Transverse colon (tissue), 4 donors: ENCODE results near the gene PEX10. TPM values are rescaled to one million over a fixed set of nuclear protein-coding genes. Genes with fewer than 3 reads are reported as not detected.

ENCODE experiments used
- DNase-seq: peaks from one replicate; pipeline ENCODE4 v3.0.0-alpha.2; 2019
- H3K27ac ChIP-seq, 4 donors: fragments of 200-600 bp; sonication (generic); 2 replicates each; pipeline ENCODE4 v1.5.1; 2016 to 2018; ENCODE audit warnings: inconsistent platforms in 4 of 4
- H3K27me3 ChIP-seq: fragments of 200-600 bp; sonication (generic); 2 replicates; pipeline ENCODE4 v1.5.1; 2017; ENCODE audit warnings: inconsistent platforms
- H3K36me3 ChIP-seq, 4 donors: fragments of 200-600 bp; sonication (generic); 2 replicates each; pipeline ENCODE4 v1.5.1; 2017 to 2019; ENCODE audit warnings: inconsistent platforms in 4 of 4
- H3K4me1 ChIP-seq, 4 donors: fragments of 200-600 bp; sonication (generic); 2 replicates each; pipeline ENCODE4 v1.5.1; 2017 to 2020; ENCODE audit warnings: inconsistent platforms in 4 of 4
- H3K4me3 ChIP-seq, 4 donors: fragments of 200-600 bp; sonication (generic); 1 replicate in 1 of 4; 2 replicates in 3 of 4; pipeline versions ENCODE4 v1.5.1 to v1.6.1; 2017 to 2019; ENCODE audit warnings: inconsistent platforms in 4 of 4
- H3K9me3 ChIP-seq, 2 donors: fragments of 200-600 bp; sonication (generic); 2 replicates each; pipeline ENCODE4 v1.5.1; 2017 to 2019; ENCODE audit warnings: inconsistent platforms in 2 of 2
- EP300 ChIP-seq: sonication (generic); formaldehyde crosslinking; IDR thresholded peaks from one replicate; pipeline ENCODE4 v1.6.1; 2017; ENCODE audit warnings: antibody characterized with exemption, low read depth
- POLR2A ChIP-seq: fragments of 450-650 bp; IDR thresholded peaks from one replicate; pipeline ENCODE4 v1.6.1; 2016; ENCODE audit warnings: antibody characterized with exemption, mild to moderate bottlenecking, moderate library complexity
- POLR2AphosphoS5 ChIP-seq, 3 donors: sonication (generic); formaldehyde crosslinking; IDR thresholded peaks; one replicate each; pipeline ENCODE4 v1.6.1; 2016; ENCODE audit warnings: antibody characterized with exemption in 3 of 3
- WGBS, 2 donors: methylation state at CpG; one replicate each; pipeline ENCODE4 v1.1.5; 2018; ENCODE audit warnings: low coverage in 1 of 2; 5-methylcytosine and 5-hydroxymethylcytosine counted together
- in situ Hi-C, 4 donors: fragments of 200-750 bp; cut with MboI; loops; one replicate each; pipeline versions ENCODE4 v1.15.0 to v1.15.1; 2017; ENCODE audit warnings: low sequenced_read_pairs in 3 of 4, low pct_ligation_motif_present in 1 of 4, low pct_unique_long_range_greater_than_20kb in 1 of 4
- intact Hi-C: fragments of 100-400 bp; cut with DNase I; formaldehyde crosslinking; loops from one replicate; pipeline ENCODE4 v1.15.1; 2023; ENCODE audit warnings: low total_unique reads
- total RNA-seq, 4 donors: library from RNA; depleted of rRNA; stranded (reverse); fragments of >200 nt; gene quantifications; one replicate each; pipeline ENCODE4 v1.1.0, GENCODE V29; 2016
- TF ChIP-seq, protein P1 (sequence below), 5 experiments: fragments of 200-600 bp in 3 of 5; fragments of 450-650 bp in 2 of 5; sonication (generic) in 3 of 5; IDR thresholded peaks; 1 replicate in 2 of 5; 2 replicates in 3 of 5; pipeline ENCODE4 v1.5.1; 2016 to 2017; ENCODE audit warnings: antibody characterized with exemption in 5 of 5, inconsistent platforms in 3 of 5, mild to moderate bottlenecking in 2 of 5, moderate library complexity in 1 of 5

PEX10 gene
- total RNA-seq, 4 donors from 2014 or later = 16.9 to 28.8 (median 21.3) TPM

DNA sequence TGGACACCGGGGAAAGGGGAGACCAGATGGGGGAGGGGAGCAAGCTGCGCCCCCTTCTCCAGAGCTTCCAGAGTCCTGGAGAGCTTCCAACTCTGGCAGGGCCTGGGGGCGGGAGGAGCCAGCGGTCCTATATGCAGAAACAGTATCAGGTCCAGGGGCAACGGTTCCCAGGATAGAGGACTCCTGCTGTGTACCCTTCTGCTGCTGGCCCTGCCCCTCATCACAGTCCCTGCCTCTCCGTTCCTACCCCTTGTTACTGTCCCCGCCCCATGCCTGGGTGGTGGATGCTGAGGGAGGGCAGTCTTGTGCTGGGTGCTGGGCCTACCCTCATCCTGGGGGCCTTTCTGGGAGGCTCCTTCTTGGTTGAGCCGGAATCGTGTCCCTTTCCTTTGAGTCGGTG is 19.2 kb upstream of the PEX10 start:
- DNase-seq = no peak

DNA sequence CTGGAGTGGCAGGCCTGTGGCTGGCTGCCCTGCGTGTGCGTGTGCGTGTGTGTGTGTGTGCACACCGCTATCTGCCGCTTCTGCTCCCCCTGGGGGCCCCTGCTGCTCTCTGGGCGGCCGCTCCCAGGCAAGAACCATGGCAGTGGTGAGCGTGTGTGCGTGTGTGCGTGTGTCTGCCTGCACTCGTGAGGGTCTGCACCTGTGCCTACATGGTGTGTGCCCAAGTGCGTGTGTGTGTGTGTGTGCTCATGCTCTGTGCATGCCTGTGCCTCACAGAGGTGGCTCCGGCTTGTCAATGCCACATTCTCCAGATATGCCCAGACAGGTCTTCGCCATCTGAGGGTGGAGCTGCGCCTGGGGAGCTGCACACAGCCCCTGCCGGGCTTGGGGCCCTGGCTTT is 18.7 kb upstream of the PEX10 start:
- Histone ChIP-seq H3K36me3 (no peaks in the 10 kb centered on the region), H3K4me1 (no peaks in the 10 kb centered on the region), H3K4me3 (no peak overlapping the region), H3K9me3 (peaks cover 0 to 7% of the 10 kb centered on the region in 2 donors), H3K27me3 (peaks cover 36% of the 10 kb centered on the region), H3K27ac (no peak overlapping the region)
- WGBS, 2 donors = 56% methylated on average over 13 of the region's 16 CpGs; no CpG with 5 or more reads in 1 of the 2 donors
- in situ Hi-C loops = no loop called here
- DNase-seq = no peak
- intact Hi-C loops = loop anchor here (10.0 kb wide), 1 partner anchor 364 kb away; no protein-coding TSS in a partner anchor
- TF ChIP-seq EP300 (no peak), POLR2A (no peak), POLR2AphosphoS5 (IDR thresholded peaks at IDR 0.05) (no peak)
- TF ChIP-seq, protein P1, sequence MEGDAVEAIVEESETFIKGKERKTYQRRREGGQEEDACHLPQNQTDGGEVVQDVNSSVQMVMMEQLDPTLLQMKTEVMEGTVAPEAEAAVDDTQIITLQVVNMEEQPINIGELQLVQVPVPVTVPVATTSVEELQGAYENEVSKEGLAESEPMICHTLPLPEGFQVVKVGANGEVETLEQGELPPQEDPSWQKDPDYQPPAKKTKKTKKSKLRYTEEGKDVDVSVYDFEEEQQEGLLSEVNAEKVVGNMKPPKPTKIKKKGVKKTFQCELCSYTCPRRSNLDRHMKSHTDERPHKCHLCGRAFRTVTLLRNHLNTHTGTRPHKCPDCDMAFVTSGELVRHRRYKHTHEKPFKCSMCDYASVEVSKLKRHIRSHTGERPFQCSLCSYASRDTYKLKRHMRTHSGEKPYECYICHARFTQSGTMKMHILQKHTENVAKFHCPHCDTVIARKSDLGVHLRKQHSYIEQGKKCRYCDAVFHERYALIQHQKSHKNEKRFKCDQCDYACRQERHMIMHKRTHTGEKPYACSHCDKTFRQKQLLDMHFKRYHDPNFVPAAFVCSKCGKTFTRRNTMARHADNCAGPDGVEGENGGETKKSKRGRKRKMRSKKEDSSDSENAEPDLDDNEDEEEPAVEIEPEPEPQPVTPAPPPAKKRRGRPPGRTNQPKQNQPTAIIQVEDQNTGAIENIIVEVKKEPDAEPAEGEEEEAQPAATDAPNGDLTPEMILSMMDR (IDR thresholded peaks at IDR 0.05) = no peak

More for the DNA sequence above, 19.2 kb upstream of the PEX10 start:
- Histone ChIP-seq H3K27ac (no peak overlapping the region), H3K4me1 (no peaks in the 10 kb centered on the region), H3K9me3 (peaks cover 0 to 7% of the 10 kb centered on the region in 2 donors), H3K36me3 (no peaks in the 10 kb centered on the region), H3K27me3 (peaks cover 32% of the 10 kb centered on the region), H3K4me3 (no peak overlapping the region)
- 63 to 100% methylated on average over 1 to 8 of the region's 10 CpGs for WGBS, 2 donors
- in situ Hi-C loops (no loop called here), intact Hi-C loops (loop anchor here (10.0 kb wide), 1 partner anchor 363 kb away; no protein-coding TSS in a partner anchor)
- no peak for TF ChIP-seq EP300
- TF ChIP-seq POLR2A = no peak
- TF ChIP-seq, protein P1 (IDR thresholded peaks at IDR 0.05) = no peak
- TF ChIP-seq POLR2AphosphoS5 (IDR thresholded peaks at IDR 0.05) = no peak

DNA sequence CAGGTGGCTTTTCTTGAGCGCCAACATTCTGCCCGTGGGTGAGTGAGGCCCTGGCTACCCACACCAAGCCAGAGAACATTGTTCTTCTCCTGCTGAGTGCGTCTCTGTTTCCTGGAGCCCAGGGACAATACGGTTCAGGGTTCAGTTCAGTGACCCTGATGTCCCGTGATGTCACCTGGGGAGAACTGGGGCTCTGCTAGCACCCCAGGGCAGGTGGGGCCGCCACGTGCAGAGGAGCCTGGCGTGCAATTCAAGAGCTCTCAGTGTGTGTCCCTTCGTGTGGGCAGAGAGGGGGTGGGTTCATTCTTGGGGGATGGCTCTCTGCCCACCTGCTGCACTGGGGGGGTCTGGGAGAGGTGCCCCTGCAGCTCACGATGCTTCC is 18.2 kb upstream of the PEX10 start:
- Histone ChIP-seq H3K27ac (no peak overlapping the region), H3K4me1 (no peaks in the 10 kb centered on the region), H3K9me3 (peaks cover 0 to 7% of the 10 kb centered on the region in 2 donors), H3K4me3 (no peak overlapping the region), H3K36me3 (no peaks in the 10 kb centered on the region), H3K27me3 (peaks cover 38% of the 10 kb centered on the region)
- no peak for DNase-seq
- in situ Hi-C loops = no loop called here
- TF ChIP-seq POLR2A = no peak
- TF ChIP-seq, protein P1 (IDR thresholded peaks at IDR 0.05) = no peak
- 91% methylated on average over 10 of the region's 10 CpGs; no CpG with 5 or more reads in 1 of the 2 donors for WGBS, 2 donors
- intact Hi-C loops = loop anchor here (10.0 kb wide), 1 partner anchor 364 kb away; no protein-coding TSS in a partner anchor

DNA sequence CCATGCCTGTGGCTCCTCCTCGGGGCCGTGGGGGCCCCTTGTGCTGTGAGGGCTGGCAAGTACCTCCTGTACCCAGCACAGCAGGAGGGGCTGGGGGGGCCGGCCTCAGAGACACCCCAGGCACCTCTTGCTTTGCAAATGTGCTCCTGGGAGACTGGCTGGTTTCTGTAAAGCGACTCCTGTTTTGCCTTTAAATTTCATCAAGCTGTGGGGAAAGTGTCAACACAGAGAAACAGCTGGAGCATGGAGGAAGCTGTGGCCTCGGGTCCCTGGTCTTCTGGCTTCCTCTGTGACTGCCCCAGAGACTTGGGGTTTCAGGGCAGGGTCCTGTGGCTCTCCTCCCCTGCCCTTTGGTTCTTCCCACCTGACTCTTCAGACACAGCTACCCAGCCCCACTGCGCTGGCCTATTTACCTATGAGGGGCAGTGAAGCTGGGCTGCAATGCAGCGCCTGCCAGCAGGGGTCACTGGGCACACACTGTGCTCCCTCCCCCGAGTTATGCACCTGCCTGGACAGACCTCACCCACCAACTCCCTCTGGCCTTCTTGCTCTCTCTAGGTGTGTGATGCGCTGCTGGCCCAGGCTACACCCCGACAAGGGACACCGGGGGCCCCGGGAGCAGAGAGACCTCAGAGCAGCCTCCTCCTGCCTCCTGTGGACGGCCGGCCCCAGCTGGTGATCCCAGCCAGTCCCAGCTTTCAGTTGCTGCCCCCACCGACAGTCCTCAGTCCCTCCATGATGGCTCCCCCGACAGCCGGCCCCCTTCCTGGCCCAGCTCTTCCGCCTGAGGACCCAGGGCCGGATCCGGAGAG is 17.6 kb upstream of the PEX10 start:
- Histone ChIP-seq H3K9me3 (peaks cover 0 to 7% of the 10 kb centered on the region in 2 donors), H3K27ac (no peak overlapping the region), H3K4me3 (no peak overlapping the region), H3K27me3 (peaks cover 36% of the 10 kb centered on the region), H3K36me3 (no peaks in the 10 kb centered on the region), H3K4me1 (no peaks in the 10 kb centered on the region)
- no peak for DNase-seq
- 85% methylated on average over 17 of the region's 20 CpGs; no CpG with 5 or more reads in 1 of the 2 donors for WGBS, 2 donors
- in situ Hi-C loops (no loop called here), intact Hi-C loops (loop anchor here (10.0 kb wide), 1 partner anchor 365 kb away; no protein-coding TSS in a partner anchor)
- TF ChIP-seq, protein P1 (IDR thresholded peaks at IDR 0.05) = peak in 2 of 5 experiments; percentile 15 to 30
- TF ChIP-seq POLR2AphosphoS5 (IDR thresholded peaks at IDR 0.05) (no peak), POLR2A (no peak), EP300 (no peak)
